ENCODE measurements around the gene TRABD2B. TPM values are rescaled to one million over a fixed set of nuclear protein-coding genes. Genes with fewer than 3 reads are reported as not detected.

Gene TRABD2B
- total RNA-seq, 1 donor from 2014 or later: under 0.01 TPM

DNA sequence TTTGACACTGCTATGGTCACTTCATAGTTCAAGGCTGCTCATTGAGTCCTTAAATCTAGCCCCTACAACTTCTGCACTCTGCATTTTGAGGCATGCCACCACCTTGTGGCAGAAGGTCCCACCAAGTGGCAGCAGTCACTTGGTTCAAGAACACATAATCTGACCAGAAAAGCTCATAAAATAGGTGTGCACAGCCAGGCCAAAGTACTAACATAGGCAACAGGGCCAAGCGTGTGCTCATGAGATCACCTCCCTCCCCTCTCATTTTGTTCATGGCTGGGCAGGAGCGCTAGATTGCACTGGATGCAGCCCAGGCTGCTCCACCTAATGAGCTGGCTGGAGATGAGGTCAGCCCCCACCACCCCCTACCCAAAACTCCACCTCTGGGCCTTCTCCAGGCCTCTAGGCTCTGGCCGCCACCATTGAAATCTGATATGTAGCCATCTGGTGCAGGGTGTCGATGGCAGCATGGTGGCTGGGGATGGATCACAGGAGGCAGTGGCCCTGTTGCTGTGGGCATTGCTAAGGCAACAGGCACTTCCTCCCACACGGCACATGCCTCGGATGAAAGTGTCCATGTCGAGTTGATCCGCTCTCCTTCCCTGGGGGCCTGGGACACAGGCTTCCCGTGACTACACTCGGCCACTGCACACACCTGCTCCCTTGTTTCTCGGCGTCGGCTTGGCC is 193.2 kb downstream of the TRABD2B start:
- DNase-seq (ENCODE audit: low read depth in 2 of 2): no peak

- no peak for DNase-seq (ENCODE audit: low read depth in 2 of 2)
These were observed 199.6 kb downstream of the TRABD2B start for GRCh38 chr1:47797575-47797974.

DNA sequence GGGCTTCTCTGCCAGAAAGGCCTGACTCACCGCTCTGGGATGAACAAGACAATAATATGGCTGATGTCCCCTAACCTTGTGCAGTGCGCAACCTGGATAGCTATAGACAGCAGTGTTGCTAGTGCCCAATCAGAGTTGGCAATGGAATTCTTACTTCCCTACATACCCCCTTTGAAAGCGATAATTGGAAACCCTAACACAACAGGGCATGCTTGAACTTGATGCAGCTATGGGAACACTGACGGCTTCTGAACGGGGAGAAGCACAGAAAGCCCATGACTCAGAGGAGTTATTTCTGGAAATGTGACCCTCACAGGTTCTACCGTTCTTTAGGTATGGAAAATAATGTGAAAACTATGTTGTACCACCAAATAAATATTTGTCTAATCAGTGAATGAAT is 200.6 kb downstream of the TRABD2B start:
- no peak for DNase-seq (ENCODE audit: low read depth in 2 of 2)

- DNase-seq (ENCODE audit: low read depth in 2 of 2): no peak
These were observed 202.1 kb downstream of the TRABD2B start for GRCh38 chr1:47795102-47795501.

DNA sequence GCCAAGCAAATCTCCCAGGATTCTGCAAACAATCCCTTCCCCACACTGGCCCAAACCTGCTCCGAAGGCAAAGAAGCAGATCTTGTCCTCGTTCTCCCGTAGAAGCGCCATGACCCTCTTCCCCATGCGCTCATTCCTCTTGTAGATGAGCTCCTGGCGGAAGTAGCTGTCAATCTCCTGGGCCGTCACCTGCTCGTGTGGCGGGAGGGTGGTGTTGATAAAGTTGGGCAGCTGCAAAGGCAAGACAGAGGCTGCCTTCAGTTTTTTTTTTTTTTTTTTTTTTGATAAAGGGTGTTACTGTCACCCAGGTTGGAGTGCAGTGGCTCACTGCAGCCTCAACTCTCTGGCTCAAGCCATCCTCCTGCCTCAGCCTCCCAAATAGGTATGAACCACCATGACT is 202.7 kb downstream of the TRABD2B start:
- no peak for DNase-seq (ENCODE audit: low read depth in 2 of 2)

DNA sequence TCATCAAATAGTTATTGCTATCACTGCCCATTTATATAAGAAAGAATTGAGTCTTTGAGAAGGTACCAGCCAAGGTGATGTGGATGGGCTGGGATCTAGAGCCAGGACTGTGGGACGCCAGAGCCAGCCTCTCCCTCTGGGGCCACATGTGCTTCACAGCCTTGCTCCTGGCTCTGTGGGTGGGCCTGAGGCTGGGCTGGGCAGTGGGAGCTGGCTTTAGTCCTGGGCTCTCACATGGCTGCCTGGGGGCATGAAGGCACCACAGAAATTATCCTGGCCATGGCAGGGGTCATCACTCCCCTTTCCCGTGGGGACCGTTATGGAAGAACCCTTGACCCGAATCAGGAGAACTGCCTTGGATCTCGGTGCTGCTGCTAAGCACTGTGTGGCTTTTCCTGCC is 203.1 kb downstream of the TRABD2B start:
- DNase-seq (ENCODE audit: low read depth in 2 of 2): no peak

DNA sequence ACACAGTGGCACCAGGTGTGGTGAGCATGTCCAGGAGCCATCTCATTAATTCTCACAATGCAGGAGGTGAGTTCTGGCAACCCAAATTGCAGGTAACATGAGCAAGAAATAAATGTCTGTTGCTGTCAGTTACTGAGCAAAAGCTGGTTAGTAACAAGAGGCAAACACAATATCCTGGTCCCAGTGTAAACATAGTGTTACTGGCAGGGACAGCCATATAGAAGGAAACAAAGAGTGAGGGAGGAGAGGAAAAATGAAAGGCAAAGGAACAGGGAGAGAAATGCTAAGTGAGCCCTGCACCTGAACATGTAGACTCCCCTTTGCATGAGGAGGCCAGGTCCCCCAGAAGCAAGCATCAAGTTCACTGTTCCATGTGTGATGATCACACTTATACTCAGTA is 203.6 kb downstream of the TRABD2B start:
- DNase-seq (ENCODE audit: low read depth in 2 of 2): no peak

- no peak for DNase-seq (ENCODE audit: low read depth in 2 of 2)
These were observed 204.4 kb downstream of the TRABD2B start for GRCh38 chr1:47792779-47793178.

DNA sequence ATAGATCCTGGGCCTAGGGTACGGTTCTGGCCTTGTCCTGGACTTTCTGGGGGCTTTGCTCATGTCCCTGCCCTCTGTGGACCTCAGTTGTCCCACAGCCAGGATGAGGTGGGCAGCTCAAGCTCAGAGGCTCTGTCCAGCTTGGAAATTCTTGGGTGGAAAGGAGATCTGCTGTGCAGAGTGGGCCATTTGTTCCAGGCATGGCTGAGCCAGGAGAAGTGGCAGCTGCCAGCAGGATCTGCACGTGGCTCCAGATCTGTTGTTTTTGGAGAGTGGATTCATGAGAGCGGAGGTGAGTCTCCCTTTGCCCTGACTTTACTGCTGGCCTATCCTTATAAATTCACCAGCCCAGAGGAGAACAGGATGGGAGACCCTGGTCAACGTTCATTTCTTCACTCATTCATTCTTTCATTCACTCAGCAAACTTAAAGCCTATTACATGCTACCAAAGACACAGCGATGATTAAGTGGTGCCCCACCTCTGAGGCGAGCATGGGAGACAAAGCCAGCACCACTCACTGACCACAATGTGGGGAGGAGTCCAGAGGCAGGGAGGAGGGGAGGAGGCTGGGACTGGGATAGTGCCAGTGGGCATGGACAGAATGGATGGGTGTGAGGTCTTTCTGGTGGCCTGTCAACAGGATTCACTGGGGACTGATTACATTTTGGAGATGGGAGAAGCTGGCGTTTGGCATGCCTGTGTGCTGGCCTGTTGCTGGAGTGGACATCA is 205.1 kb downstream of the TRABD2B start:
- DNase-seq (ENCODE audit: low read depth in 2 of 2): no peak

DNA sequence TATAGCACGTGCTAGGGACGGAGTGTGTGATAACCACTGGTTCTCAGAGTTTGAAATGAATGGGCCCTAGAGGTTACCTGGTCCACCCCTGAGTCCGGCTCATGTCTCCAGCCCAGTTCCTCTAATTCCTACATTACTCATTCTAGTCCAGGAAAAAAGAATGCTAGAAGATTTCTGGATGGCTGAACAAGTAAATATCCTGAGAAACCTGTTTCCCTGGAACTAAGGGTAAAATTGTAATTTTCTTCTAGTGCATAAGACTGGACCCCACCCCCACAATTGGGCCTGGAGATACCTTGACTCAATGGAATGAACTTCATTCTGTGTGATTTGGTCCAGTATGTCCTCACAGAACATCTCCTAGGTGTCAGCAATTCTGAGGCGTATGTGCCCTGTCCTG is 208.4 kb downstream of the TRABD2B start:
- no peak for DNase-seq (ENCODE audit: low read depth in 2 of 2)

DNA sequence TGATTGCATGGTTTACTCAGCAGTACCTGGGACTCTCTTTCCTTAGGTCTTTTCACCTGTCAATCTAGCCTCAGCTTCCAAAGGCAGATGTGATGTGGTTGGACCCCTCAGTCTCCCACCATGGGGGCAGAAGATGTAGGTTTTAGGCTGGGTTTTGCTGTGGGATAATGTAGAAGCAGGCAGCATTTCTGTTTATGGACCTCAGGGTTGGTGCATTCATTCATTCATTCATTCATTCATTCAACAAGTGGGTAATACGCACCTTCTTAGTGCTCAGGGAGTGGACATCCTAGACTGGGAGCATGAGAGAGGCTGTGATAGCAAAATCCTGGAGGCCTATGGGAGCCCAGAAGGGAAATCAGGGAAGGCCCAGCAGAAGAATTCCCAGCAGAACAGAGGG is 209.6 kb downstream of the TRABD2B start:
- no peak for DNase-seq (ENCODE audit: low read depth in 2 of 2)

DNA sequence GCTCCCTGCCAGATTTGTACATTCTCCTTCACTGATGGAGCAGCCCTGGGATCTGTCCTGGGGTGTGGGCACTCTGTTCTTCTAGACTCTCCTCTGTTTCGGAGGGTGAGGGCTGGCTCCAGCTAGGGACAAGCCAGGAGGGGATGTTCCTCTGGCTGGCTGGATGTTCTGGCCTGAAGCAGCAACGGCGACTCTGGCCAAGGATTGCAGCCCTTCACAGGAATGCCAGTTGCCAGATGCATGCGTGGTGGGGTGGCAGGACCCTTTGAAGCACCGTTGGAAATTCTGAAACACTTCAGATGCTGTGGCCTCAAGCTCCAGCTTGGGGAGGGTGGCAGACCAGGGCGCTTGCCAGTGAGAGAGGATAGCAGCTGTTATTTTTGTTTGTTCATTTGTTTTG is 210.9 kb downstream of the TRABD2B start:
- no peak for DNase-seq (ENCODE audit: low read depth in 2 of 2)

- peak in 1 of 2 donors; percentile 10 for DNase-seq (ENCODE audit: low read depth in 2 of 2)
These were observed 211.5 kb downstream of the TRABD2B start for GRCh38 chr1:47785561-47786271.

GRCh38 chr1:47785118-47785517 is 212.1 kb downstream of the TRABD2B start:
- no peak for DNase-seq (ENCODE audit: low read depth in 2 of 2)

DNA sequence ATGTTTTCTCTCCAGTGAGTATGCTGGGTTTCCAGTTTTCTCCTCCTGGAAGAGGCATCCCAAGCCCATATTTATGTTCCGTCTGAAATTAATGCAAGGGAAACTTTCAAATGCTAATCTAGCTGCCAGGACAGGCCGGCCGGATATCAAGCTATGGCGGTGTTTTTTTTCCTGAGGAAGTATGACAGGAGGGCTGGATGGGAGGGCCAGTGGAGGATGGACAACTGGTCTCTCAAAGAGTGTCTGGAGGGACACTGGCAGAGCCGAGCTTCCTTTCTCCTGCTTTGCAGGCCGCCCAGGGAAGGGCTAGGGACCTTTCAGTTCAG is 212.7 kb downstream of the TRABD2B start:
- peak in 1 of 2 donors; percentile 28 for DNase-seq (ENCODE audit: low read depth in 2 of 2)

GRCh38 chr1:47783638-47784496 is 213.3 kb downstream of the TRABD2B start:
- DNase-seq (ENCODE audit: low read depth in 2 of 2): peak in 1 of 2 donors; percentile 2

DNA sequence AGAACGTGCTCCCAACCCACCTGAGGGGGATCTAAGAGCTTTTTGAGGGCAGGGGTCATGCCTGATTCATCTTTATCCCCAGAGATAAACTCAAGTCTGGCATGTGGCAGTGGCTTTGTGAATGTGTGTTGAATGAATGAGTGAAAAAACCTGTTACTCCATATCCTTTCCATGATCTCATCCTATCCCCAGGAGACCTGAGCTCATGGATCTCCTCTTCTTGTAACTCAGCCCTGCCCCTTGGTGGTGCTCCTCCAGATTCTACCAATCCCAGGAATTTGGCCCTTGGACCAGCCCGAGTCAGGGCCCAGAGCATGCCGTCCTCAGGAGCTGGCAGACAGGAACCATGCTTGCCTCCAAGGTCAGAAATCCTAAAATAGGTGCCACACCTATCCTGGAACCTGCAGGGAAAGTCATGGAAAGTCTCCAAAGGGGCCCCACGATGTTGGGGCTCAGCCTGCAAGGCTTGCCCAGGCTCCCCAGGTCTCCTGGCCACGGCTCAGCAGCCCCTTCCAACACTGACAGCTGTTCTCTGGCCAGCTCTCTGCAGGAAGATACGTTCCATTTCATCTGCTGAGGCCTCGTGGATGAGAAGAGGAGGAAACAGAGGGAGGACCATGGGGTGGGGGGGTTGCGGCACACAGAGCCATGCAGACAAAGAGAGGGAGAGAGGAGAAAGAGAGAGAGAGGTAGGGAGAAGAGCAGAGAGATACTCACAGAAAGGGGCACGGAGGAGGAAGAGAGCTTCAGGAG is 214.6 kb downstream of the TRABD2B start:
- DNase-seq (ENCODE audit: low read depth in 2 of 2): no peak

DNA sequence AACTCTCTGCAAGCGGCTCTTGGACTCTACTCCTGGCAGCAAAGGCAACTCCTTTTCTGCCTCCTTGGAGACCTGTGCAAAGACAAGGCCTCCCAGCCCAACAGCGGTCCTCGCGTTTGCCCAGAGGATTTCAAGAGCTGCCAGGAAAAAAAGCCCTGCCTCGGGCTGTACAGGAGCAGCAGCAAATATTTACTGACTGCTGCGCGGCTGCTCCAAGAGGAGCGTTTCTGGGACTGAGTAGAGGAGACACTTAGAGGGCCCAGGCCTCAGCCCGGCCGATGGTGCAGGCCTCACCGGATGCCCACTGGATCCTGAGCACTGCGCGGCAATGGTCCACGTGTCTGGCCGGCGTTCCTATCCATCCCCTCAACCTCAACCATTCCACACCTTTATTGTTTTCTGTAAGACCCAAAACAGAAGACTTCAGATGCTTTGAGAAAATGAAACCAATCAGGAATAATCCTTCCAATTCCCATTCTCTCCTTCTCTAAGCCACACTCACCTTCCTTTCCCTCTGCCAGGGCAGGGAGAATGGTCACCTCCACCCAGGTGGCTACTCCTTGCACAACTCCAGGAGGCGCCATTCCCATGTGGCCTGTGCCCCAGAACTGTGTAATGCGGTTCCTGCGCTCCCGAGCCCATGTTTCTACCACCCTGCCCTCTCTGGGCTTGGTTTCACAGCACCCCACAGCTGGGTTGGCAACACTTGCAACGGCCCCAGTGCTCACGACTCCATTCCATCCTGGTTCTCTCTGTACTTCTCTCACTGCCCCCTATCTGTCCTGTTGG is 215.8 kb downstream of the TRABD2B start:
- no peak for DNase-seq (ENCODE audit: low read depth in 2 of 2)

DNA sequence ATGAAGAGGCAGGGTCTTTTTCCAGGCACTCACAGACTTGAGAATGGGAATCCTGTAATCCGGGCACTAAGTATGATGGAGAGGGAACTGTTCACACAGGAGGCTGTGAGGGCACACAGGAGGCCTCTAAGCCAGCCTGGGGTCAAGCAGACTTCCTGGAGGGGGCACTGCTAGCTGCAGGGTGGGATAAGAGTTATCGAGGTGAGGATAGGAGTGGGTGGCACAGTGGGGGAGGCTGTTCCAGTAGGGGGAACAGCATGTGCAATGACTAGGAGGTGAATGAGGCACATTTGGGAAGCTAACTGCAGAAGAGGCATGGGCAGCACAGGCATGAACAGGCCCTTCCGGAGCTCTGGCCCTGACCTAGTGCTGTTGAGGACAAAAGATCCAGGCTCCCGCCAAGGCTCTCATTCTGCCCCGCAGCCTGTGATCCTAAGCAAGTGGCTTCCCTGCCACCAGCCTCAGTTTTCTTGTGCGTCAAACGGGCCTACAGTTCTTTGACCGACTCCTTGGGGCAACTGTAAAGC is 216.7 kb downstream of the TRABD2B start:
- no peak for DNase-seq (ENCODE audit: low read depth in 2 of 2)

DNA sequence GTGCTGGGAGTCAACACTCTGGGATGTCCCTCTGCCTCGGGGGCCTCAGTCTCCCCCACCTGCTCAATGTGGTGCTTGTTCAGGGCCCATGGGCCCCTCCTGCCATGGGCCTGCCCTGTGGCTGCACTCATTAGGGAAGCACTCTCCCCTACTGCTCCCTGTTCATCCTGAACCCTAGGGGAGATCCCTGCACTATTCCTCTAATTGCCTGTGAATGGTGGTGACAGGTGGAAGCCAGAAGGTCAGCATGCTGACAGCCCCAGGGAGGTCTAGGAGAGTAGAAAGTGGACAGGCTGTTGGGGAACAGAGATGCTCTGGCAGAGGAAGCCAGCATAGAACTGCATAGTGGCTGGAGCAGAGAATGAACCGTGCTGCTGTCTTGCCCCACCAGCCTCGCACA is 217.6 kb downstream of the TRABD2B start:
- no peak for DNase-seq (ENCODE audit: low read depth in 2 of 2)

Data from dermis microvascular lymphatic vessel endothelial cell (primary cell).